Daoy (cell line): ENCODE results near the gene MON2. TPM values are rescaled to one million over a fixed set of nuclear protein-coding genes. Genes with fewer than 3 reads are reported as not detected.
"Not testable (repeated sequence)": the region's sequence is repeated elsewhere in the genome, so short reads cannot be mapped to it uniquely, and the experiment has no call there.

Experiments used
- DNase-seq: peaks from one replicate; pipeline ENCODE4 v3.0.0-alpha.2; 2015; ENCODE audit warnings: low read depth
- total RNA-seq: library from RNA; depleted of rRNA; stranded (reverse); fragments of >200 nt; shearing (Covaris generic); gene quantifications from 2 replicates; pipeline ENCODE4 v1.2.3, GENCODE V29; 2014

MON2 gene
- total RNA-seq, 1 experiment from 2014 or later: 18.2 TPM

- DNase-seq: no peak
Measured at GRCh38 chr12:62481843-62482540, 15.4 kb downstream of the MON2 start.

- DNase-seq: no peak
Measured at GRCh38 chr12:62482769-62483168, 16.1 kb downstream of the MON2 start.

GRCh38 chr12:62484233-62484632, 17.6 kb downstream of the MON2 start:
- DNase-seq: no peak

GRCh38 chr12:62505786-62506185, 39.2 kb downstream of the MON2 start:
- no peak for DNase-seq

GRCh38 chr12:62512901-62513300, 46.3 kb downstream of the MON2 start:
- DNase-seq: no peak

GRCh38 chr12:62514080-62514479, 47.5 kb downstream of the MON2 start:
- not testable (repeated sequence) for DNase-seq

- DNase-seq: no peak
Measured at GRCh38 chr12:62516927-62517326, 50.3 kb downstream of the MON2 start.

- no peak for DNase-seq
Measured at GRCh38 chr12:62517887-62518286, 51.3 kb downstream of the MON2 start.

GRCh38 chr12:62519043-62519442, 52.4 kb downstream of the MON2 start:
- DNase-seq: no peak

- no peak for DNase-seq
Measured at GRCh38 chr12:62520361-62520760, 53.7 kb downstream of the MON2 start.

- no peak for DNase-seq
Measured at GRCh38 chr12:62522984-62523383, 56.4 kb downstream of the MON2 start.

GRCh38 chr12:62523619-62524018, 57.0 kb downstream of the MON2 start:
- no peak for DNase-seq

- DNase-seq: no peak
Measured at GRCh38 chr12:62525271-62525670, 58.6 kb downstream of the MON2 start.

- no peak for DNase-seq
Measured at GRCh38 chr12:62530596-62530995, 64.0 kb downstream of the MON2 start.

GRCh38 chr12:62532333-62532732, 65.7 kb downstream of the MON2 start:
- DNase-seq: no peak

- DNase-seq: no peak
Measured at GRCh38 chr12:62533087-62533754, 66.6 kb downstream of the MON2 start.

GRCh38 chr12:62533755-62534107, 67.1 kb downstream of the MON2 start:
- no peak for DNase-seq

- no peak for DNase-seq
Measured at GRCh38 chr12:62536546-62536945, 69.9 kb downstream of the MON2 start.

- peak; percentile 39 for DNase-seq
Measured at GRCh38 chr12:62537551-62537950, 70.9 kb downstream of the MON2 start.

- DNase-seq: no peak
Measured at GRCh38 chr12:62540354-62540753, 73.7 kb downstream of the MON2 start.

GRCh38 chr12:62542814-62543213, 76.2 kb downstream of the MON2 start:
- DNase-seq: no peak

GRCh38 chr12:62543324-62543723, 76.7 kb downstream of the MON2 start:
- no peak for DNase-seq

GRCh38 chr12:62543741-62544140, 77.1 kb downstream of the MON2 start:
- no peak for DNase-seq
